G401.6 (cell line): ENCODE results near the gene CDC6.

Source experiments
- FAIRE-seq: peaks from 2 replicates; lab custom pipeline; 2012; peaks lifted over from hg19 to GRCh38; lab: Jason Lieb, UNC

The CDC6 gene

GRCh38 chr17:40323391-40324381, 36.0 kb downstream of the CDC6 start:
- FAIRE-seq: no peak

GRCh38 chr17:40325156-40326013, 37.7 kb downstream of the CDC6 start:
- FAIRE-seq: no peak

- FAIRE-seq: no peak
Observed at GRCh38 chr17:40326014-40326831, 38.5 kb downstream of the CDC6 start.

- no peak for FAIRE-seq
Observed at GRCh38 chr17:40326832-40327199, 39.1 kb downstream of the CDC6 start.

GRCh38 chr17:40327244-40327729, 39.6 kb downstream of the CDC6 start:
- no peak for FAIRE-seq

DNA sequence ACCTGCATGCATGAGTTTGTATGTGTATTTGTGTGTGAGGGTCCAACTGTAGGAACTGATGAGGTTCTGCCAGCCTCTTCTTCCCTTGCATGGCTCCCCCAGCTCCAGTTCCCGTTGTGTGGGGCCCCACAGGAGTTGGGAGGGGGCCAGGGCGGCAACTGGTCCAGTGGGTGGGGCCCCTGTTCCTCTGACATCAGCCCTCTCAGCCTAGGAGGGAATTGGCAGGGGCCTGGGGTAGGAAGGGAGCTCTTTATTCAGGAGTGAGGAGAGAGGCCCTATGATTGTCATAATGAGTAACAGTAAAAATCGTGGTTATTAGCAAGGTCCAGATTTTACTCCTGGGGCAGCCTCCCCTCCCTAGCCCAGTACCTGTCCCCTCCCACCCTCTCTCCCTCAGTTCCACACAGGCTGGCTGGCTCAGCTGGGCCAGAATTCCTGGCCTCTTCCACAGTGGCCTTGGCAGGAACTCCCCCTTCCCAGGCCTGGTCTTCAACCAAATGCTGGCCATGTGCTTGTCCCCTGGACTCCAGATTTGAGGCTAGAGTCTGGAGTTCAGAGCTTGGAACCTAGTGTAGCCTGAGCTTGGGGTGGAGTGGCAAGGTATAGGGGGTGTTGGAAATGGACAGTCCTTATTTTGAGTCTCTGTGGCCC, 40.2 kb downstream of the CDC6 start:
- FAIRE-seq: no peak

GRCh38 chr17:40328386-40328766, 40.7 kb downstream of the CDC6 start:
- no peak for FAIRE-seq

DNA sequence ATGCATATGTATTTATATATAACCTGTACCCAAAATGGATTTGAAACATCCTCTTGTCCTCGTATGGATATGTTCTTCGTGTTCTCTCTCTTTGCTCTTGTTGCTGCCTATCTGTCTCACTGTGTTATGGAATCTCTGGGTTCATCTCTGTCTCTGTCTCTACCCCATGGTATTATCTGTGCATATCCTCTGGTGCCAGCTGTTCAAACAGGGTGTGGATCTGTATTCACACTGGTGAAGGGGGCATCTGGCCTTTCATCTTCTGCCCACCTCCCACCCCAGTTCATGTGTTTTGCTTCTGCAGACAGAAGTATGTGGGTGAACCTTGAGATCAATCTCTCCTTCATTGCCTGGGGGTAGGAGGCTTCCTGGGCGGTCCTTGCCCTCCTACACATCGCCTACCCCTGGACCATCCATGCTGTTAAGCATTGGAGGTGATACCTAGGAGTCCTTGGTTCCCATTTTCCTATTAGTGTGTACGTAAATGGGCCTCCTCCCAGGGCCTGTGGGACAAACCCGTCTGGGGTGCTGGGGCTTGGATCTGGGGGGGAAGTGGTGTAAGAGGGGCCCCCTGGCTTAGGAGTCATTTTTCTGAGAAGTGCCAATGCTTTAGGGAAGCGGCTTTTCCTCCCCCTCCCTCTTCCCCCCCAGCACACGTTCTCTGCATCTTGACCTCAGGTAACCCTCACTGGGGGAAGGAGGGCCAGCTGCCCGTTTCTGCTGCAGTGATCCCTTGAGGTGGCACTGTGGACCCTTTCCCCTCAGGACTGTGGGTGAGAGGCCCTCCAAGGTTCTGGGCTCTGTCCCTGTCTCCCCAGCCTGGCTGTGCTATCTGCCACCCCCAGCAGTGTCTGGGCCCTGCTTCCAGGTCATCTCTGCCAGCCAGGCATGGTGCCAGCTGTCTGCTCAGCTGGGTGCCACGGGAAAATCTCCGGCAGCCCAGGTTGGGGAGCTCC, 42.4 kb downstream of the CDC6 start:
- no peak for FAIRE-seq

- no peak for FAIRE-seq
Observed at GRCh38 chr17:40330850-40331470, 43.3 kb downstream of the CDC6 start.

DNA sequence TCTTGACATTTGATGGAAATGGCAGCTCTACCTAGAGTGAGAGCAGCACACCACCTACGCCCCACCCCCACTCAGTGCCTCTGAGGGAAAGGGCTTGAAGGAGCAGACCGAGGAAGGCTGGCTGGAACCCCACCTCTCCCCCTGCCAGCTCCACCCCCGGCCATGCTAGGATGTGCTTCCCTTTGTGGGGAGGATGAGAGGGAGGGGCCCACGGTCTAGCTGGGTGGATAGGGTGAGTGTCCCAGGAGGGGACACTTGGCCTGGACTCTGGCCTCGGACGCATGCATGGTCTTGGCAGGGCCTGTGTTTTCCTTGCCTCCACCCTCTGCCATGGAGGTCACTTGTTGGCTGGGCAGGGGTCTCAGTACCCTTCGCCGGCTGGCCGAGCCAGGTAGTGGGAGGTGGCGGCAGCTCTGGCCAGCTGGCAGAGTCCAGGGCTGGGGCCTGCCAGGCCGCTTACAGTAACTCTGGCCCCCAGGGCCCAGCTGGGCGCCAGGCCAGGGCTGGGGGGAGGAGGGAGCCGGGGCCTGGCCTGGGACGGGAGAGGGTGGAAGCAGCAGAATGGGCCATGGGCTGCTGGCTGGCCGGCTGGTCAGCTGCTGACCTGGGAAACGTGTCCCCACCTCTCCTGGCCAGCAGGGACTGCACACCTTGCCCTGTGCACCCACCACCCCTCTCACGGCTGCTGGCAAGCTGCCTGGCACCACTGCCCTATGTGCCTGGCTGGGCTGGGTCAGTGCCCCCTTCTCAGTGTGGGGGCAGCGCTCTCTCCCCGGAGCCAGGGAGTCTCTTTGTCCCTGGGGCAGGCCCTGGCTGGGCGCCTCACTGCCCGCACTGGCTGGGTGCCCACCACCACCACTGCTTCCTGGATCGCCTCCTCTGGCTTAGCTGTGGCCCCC, 44.3 kb downstream of the CDC6 start:
- FAIRE-seq: no peak

DNA sequence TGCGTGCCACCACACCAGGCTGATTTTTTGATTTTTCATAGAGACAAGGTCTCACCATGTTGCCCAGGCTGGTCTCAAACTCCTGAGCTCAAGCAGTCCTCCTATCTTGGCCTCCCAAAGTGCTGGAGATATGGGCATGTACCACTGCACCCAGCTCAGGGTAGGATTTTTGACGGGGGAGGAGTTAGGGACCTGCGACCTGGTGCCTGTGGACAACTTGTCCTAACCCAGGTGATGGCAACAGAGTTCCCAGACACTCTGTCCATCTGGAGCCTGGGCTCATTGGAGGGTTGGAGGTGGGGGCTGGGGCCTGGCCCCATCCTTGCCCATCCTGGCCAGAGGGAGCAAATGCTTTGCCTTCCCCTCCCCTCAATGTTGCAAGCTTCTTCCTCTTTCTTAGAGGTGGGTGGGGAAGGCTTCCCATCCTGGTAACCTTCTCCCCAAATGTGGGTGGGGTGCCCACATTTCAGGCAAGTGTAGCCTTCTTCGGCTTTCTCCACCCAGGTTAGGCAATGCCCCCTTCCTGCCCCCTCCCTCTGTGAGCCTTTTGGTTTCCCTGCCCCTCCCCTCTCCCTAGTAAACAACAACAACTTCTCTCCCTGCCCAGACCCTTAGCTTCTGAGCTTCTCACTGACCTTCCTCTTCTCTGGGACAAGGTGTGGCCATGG, 46.2 kb downstream of the CDC6 start:
- FAIRE-seq: no peak

DNA sequence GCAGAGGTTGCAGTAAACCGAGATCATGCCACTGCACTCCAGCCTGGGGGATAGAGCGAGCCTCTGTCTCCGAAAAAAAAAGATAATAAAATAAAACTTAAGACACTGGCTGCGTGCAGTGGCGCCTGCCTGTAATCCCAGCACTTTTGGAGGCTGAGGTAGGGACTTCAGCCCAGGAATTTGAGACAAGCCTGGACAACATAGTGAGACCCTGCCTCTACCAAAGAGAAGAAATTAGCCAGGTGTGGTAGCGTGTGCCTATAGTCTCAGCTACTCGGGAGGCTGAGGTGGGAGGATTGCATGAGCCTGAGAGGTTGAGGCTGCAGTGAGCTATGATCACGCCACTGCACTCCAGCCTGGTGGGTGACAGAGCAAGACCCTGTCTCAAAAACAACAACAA, 47.9 kb downstream of the CDC6 start:
- FAIRE-seq: no peak

GRCh38 chr17:40337351-40337750, 49.7 kb downstream of the CDC6 start:
- FAIRE-seq: no peak

GRCh38 chr17:40338058-40338457, 50.4 kb downstream of the CDC6 start:
- no peak for FAIRE-seq

- FAIRE-seq: no peak
Observed at GRCh38 chr17:40338941-40339649, 51.4 kb downstream of the CDC6 start.

GRCh38 chr17:40340327-40340726, 52.6 kb downstream of the CDC6 start:
- no peak for FAIRE-seq
